ENCODE measurements around the gene NDUFA13.

Gene NDUFA13

DNA sequence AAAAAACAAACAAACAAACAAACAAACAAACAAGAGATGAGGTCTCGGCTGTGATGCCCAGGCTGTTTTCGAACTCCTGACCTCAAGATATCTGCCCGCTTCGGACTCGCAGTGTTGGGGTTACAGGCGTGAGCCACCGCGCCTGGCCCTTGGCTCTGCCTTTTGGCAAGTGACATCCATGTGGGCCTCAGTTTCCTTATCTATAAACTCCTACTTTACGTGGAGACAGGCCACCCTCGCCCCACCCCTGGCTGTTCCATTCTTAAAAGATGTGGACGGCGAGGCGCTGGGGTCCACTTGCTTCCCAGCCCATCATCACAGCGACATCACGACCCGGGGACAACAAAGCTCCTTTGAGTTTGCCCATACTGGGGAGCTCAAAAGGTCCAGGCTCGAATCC, 2.3 kb upstream of the NDUFA13 start:
- DNase-seq, result no peak

DNA sequence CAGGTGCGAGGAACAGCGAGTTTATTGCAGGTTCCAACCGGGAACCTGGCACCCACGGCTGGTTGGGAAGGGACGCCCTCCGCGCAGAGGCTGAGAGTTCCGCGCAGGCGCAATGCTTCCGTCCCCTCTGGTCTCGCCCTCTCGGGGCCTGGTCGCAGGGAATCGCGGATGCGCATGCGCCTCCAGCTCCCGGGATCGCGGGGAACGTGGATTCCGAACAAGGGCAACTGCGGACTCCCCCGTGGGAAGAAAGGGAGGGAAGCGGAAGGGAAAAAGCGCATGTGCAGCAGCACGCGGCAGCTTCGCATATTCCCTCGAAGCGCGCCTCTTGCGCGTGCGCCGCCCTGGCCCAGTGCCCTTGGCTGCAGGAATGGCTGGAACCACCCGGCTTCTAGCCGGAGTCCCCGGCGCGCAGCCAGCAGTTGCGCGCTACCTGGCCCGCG, 1.8 kb upstream of the NDUFA13 start:
- DNase-seq, result peak; percentile 62

DNA sequence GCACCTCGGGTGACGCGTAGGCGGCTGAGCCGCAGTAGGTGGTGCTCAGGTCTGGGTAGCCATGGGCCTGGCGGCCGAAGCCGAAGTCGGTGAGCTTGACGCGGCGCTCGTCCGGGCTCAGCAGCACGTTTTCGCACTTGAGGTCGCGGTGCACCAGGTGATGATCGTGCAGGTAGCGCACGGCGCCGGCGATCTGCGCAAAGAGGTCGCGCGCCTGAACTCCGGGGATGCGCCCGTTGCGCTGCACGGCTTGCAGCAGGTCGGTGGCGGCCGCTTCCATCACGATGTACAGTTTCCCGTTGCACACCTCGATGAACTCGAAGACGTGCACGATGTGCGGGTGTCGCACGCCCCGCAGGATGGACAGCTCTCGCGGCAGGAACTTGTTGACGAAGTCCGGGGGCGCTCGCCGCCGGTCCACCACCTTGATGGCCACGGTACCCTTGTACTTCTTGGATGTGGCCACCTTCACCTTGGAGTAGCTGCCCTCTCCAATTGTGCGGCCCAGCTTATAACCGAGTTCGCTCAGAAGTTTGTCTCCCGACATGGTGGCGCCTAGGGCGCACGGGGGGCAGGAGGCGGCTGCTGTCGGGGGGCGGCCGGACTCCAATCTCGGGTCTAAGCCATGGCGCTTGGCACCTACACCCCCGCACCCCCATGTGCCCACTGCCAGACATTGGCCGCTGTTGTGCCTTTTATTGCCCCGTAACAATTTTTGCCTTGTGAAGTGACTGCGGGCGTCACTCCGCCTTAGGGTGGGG, 964 bp upstream of the NDUFA13 start, which contains the start of gene TSSK6:
TSSK6 (minus strand) TSS at position 668 of the 761 bp plus-strand sequence; CDS start at position 547, 121 bp downstream.
- no peak for DNase-seq

DNA sequence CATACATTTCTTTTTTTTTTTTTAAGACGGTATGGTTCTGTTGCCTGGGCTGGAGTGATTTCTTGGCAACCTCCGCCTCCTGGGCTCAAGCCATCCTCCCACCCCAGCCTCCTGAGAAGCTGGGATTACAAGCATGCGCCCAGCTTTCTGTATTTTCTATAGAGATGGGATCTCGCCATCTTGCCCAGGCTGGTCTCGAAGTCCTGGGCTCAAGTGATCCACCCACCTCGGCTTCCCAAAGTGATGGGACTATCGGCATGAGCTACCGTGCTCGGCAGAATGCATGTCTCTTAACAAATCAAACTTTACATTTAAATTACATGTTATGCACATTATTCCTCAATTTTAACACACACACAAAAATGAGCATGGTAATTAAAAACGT, 1.2 kb downstream of the NDUFA13 start:
- DNase-seq, result no peak

DNA sequence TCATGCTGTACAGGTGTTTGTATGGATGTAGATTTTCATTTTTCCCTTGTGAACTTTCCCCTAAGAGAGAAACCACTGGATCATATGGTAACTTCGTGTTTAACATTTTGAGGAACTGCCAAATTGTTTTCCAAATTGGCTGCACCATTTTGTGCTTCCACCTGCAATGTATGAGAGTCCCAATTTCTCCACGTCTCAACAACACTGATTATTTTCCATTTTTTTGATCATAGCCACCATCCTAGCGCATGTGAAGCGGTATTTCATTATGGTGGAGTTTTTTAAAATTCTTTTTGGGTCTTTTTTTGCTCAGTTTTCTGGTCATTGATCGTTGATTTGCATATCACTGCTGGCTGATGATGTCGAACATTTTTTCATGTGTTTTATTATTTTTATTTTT, 5.0 kb downstream of the NDUFA13 start:
- no peak for DNase-seq

DNA sequence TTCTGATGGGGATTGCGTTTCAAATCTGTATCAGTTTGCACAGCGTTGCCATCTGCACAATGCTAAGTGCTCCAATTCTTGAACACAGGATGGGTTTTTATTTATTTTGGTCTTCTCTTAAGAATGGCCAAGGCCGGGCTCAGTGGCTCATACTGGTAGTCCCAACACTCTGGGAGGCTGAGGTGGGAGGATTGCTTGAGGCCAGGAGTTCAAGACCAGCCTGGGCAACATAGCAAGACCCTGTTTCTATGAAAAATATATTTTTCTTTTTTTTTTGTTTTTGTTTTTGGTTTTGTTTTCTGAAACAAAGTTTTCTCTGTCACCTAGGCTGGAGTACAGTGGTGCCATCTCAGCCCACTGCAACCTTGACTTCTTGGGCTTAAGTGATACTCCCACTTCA, 7.2 kb downstream of the NDUFA13 start:
- DNase-seq, result no peak

DNA sequence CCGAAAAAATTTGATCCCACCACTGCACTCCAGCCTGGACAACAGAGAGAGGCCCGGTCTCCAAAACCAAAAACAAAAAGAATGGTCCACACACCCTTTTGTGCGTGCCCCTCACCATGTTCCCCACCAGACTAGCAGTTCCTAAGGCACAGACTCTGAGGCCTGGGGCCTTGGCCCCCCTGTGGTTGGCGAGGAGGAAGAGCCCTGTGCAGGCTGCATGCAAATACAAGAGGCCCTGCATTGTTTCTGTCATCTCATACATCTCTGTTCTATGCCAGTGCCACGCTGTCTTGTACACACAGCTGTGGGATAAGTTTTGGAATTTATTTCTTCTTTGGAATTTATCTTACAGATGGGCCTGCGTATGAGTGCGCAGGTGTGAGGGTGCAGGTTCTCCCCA, 8.0 kb downstream of the NDUFA13 start:
- DNase-seq, result no peak

DNA sequence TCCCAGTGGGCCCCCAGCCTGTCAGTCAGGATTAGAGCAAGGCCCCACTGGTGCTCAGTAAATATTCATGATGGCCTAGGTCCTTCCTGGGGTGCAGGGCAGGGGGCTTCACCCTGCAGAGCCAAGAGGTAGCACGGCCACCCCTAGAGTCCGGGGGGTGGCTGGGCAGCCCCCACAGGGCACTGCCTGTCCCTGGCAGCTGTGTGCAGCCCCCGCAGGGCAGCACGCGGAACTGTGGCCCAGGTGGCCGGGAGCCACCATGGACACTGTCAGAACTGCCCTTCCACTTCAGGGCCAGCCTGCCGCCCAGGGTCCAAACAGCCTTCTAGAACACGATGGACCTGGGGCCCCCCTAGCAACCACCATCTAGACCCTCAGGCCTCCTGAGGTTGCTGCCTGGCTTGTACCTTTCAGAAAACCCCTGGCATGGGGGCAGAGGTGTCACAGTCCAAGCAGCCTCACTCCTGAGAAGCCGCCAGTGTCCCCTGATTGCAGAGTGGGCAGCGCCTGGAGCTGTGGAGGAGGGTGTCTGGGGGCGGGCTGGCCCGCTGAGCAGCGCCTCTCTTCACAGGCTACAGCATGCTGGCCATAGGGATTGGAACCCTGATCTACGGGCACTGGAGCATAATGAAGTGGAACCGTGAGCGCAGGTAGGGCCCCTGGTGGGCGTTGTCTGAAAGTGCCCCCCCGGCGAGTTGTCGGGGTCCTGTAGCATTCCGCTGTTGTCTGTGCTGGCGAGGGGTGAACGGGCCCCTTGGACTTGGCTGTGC, 9.8 kb downstream of the NDUFA13 start:
- DNase-seq, result no peak

DNA sequence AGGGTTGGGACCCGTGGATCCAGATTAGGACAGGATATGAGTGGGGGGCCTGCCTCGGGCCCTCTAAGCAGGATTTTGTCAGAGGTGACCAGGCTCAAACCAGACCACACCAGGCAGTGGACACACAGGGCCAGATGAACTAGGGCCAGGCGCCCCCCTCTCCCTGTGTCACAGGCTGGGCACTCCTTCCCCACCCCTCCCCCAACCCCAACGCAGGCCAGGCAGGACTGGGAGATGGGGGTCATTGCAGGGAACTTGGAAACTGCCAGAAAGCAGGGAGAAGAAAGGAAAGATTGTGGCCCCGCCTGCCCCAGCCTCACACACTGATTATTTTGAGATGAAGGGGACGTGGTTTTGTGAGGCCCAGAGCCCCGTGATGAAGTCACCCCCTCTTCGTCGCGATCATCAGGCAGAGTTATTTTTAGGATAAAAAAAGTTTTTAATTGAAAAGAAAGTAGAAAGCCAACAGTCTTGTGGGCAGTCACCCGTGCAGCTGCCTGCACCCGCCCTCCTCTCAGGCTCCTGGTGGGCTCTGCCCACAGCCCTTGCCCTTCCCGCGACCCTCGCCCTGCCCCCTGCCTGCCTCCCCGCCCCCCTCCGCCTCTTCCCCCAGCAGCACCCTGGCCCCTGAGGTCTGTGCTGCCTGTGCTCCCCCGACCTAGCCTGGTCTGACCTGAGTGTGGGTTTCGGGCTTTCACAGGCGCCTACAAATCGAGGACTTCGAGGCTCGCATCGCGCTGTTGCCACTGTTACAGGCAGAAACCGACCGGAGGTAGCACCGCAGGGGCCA, 10.8 kb downstream of the NDUFA13 start:
- no peak for DNase-seq

DNA sequence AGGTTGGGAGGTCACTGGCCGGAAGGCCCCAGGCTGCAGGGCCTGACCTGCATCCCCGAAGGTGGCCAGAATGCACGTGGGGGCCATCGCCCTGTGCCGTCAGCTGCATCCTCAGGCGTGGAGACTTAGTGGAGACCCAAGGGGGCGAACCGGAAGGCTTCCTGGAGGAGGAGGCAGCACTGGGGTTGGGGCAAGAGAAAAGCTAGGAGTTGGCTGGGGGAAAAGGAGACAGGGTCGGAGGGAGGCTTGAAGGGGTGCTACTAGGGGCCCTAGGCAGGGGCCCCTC, 11.3 kb downstream of the NDUFA13 start:
- no peak for DNase-seq

DNA sequence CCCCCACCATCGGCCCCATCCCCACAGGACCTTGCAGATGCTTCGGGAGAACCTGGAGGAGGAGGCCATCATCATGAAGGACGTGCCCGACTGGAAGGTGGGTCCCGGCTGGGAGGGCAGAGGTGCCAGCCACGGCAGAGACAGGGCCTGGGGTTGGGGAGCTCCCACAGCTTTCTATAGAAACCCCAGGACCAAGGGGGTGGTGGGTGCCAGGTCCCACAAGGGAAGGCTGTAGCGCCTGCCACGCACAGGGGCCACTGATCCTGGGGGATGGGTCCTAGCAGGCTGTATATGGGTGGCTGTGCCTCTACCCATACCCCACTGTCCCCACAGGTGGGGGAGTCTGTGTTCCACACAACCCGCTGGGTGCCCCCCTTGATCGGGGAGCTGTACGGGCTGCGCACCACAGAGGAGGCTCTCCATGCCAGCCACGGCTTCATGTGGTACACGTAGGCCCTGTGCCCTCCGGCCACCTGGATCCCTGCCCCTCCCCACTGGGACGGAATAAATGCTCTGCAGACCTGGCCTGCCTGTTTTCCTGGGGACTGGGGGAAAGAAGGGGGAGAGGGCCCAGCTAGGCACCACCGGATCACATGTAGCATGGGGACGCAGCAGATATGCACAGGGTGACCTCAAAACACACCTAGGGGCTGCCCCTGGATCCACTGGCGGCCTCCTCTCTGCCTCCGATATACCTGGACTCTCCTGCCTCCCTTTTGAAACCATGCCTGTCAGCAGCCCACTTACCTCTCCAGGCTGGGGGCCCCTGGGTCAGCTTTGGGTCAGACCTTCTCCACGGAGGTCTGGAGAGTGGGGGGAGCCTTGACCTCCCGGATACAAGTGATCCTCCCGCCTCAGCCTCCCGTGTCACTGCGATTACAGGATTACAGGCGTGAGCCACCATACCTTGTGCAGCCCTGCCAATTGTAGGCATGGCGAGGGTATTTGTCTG, 11.9 kb downstream of the NDUFA13 start:
- DNase-seq, result no peak

DNA sequence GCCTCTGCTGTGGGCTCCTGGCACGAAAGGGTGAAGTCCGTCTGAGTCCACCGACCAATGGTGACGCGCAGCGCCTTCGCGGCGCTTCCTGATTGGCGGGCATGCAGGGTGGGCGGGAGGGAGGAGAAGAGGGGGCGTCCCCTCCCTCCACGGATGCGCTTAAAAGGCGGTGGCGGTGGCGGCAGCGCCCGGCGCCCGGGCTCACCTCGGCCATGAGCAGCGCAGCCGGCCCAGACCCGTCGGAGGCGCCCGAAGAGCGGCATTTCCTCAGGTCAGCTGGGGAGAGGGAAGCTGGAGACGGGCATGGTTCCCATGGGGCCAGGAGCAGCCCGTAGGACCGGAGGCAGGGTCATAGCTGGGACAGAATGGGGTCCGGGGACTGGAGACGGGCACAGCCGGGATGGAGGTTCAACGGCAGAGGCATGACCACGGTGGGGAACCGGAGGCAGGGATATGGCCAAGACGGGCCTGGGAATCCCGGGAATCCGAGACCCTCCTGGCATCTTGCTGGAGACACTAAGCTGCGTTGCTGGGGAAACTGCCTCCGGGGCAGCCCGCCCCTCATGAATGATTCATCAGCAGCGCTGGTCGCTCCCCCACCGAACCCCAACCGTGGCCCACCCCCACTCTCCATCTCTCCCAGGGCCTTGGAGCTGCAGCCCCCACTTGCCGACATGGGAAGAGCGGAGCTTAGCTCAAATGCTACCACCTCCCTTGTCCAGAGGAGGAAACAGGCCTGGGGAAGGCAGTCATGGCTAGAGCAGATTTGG, 12.9 kb downstream of the NDUFA13 start, which contains the start of gene YJEFN3:
YJEFN3 (plus strand) TSS at position 191 of the 770 bp plus-strand sequence; CDS start at position 213, 22 bp downstream.
- peak; percentile 52 for DNase-seq

DNA sequence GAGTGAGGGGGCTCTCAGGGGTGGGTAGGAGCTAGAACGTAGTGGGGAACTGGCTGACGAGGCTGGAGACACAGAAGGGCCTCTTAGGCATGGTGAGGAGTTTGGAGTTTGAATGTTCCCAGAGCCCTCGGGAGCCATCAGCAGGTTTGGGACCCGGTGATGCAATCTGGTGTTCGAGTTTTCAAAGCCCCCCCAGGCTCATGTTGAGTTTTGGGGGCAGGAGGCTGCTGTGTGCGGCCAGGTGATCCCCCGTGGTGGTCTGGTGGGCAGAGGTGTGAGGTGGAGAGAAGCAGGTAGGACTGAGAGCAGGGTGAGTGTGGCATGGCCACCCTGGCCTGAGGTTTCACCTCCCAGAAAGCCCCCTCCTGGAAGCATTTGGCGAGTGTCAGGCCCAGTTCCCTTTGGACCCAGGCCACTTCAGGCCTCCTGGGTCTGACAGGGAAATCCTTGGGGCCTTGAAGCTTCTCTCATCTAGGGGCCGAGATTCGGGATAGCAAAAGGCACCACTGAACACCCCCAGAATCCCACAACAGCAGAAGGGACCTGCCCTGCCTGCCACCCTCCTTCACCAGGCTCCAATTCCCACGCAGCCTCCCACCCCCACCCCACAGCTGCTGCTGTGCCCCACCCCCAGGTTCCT, 13.9 kb downstream of the NDUFA13 start:
- no peak for DNase-seq

DNA sequence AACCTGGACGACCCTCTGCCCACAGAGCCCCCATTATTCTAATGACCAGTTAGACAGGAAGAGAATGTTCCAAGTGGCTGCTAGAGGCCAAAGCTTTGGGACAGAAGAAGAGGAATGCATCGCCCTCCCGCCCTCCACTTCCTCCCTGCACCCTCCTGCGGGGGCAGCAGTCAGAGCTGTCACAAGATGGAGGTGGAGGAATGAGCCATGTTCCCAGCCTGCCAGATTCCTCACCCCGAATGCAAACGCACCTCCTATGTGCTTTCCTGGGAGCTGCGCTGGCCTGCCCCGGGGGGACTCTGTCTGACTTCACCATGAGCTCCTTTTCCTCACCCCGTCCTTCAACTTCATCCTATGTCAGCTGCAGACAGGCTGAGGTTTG, 14.4 kb downstream of the NDUFA13 start:
- DNase-seq, result no peak

DNA sequence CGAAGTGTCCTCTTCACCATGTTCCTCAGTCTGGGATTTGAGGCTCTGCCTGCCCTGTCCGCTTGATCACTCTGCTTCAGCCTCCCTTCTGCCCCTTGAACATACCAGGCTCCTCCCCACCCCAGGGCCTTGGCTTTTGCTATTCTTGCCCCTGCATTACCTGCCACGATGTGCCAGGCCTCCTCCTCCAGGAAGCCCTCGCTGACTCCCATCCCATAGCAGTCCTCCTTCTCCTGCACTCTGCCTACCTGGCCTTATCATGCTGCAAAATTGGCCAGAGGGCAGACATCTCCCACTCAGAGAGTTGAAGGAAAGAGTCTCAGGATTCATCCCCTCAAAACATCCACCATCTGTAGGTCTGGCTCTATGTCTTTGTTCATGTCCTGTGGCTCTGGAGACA, 14.9 kb downstream of the NDUFA13 start:
- no peak for DNase-seq

DNA sequence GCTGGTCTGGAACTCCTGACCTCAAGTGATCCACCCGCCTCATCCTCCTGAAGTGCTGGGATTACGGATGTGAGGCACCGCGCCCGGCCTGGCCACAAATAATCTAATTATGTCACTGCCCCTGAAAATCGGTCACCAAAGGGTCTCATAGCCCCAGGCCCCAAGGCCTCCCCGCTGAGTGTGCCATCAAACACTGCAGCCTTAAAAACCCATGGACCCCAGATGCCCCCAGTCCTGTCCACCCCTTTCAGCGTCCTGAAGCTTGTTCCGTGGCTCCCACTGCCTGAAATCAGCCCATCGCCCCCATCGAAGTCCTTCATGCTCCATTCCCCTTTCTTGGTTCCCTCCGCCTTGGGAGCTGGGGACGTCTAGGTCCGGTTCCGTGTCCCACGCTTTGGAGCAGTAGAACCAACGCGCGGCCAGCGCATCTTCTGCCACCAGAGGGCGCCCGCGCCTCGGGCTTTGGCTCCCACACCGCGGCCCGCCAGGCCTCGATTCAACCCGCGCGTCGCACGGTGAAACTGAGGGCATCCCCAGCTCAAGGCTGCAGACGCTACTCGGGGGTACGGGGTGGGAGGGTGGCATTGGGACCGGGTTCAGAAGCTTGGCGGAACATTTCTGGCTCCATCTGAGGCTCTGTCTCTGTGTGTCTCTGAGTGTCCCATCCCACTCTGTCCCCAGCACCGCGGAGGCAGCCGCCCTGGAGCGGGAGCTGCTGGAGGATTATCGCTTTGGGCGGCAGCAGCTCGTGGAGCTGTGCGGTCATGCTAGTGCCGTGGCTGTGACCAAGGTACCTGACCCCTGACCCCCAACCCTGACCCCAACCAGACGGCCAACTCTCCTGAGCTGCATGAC, 16.2 kb downstream of the NDUFA13 start:
- peak; percentile 64 for DNase-seq

DNA sequence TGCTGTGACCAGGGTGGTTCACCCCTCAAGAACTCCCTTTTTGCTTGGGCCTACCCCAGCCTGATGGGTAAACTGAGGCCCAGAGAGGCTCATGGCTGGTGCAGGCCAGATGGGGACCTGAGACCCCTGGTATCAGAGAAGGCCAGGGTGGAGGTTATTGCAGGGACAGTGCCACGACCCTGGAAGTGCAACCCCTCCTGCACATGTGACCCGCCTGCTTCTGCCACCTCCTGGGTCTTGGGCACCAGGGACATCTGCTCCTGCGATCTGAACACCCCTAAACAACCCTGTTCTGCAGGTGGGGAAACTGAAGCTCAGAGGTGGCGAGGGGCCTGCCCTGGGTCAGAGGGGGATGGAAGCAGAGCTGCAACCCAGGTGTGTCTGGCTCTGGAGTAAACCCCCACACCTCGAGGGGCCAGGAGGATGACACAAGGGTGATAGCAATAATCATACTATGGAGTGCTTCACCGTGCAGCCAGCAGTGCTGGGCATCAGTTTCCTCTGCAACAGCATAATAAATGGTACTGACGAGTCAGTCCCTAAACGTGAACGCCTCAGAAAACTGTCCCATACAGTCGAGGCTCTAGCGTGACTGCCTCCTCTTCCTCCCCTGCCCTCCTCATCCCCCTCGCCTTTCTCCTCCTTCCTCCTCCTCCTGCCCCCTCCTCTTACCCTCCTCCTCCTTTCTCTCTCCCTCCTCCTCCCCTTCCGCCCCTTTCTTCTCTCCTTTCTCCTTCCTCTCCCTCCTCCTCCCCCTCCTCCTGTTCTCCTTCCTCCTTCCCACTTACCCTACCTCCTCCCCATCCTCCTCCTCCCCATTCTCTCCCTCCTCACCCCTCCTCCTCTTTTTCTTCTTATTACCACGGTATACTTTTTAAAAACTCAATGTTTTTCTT, 17.0 kb downstream of the NDUFA13 start:
- no peak for DNase-seq

DNA sequence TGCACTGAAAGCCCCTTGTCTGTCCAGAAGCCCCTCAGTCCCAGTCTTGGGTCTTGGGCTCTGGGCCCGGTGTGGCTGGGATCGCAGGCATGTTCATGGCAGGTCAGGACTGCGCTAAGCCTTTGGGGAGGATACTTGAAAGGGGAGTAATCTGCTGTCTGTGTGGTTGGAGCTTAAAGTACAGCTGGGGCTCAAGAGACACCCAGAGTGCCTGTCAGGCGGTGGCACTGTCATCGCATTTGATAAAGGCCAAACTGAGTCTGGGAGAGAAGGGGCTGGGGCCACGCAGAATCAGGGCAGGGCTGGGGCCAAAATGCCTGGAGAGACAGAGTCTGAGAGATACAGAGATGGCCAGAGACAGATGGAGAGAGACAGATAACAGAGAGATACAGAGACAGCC, 17.8 kb downstream of the NDUFA13 start:
- DNase-seq, result no peak

Measured in fibroblast of skin of right quadriceps (primary cell).